ENCODE data around the gene CLASRP.

DNA sequence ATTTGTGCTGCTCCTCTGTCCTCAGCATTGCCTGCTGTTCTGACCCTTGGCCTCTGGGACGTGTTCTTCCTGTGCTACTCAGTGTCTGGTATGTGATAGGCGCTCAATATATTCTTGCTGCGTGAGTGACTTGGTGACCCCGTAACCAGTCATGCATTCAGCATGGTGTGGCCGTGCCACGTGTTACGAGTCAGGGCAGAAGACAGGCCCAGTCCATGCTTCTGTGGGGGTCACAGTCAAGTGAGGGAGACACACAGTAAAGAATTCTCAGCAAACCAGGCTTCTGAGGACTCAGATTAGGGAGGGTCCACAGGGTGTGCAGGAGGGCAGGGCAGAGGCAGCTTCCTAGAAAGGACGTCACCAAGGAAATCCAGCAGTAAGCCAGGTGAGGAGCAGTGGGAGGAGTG lies 62.0 kb downstream of the CLASRP start:
- TF ChIP-seq, protein P1, sequence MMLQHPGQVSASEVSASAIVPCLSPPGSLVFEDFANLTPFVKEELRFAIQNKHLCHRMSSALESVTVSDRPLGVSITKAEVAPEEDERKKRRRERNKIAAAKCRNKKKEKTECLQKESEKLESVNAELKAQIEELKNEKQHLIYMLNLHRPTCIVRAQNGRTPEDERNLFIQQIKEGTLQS (IDR thresholded peaks at IDR 0.05; ENCODE audit: insufficient read depth, low read depth, low read length) = no peak
- TF ChIP-seq, protein P2, sequence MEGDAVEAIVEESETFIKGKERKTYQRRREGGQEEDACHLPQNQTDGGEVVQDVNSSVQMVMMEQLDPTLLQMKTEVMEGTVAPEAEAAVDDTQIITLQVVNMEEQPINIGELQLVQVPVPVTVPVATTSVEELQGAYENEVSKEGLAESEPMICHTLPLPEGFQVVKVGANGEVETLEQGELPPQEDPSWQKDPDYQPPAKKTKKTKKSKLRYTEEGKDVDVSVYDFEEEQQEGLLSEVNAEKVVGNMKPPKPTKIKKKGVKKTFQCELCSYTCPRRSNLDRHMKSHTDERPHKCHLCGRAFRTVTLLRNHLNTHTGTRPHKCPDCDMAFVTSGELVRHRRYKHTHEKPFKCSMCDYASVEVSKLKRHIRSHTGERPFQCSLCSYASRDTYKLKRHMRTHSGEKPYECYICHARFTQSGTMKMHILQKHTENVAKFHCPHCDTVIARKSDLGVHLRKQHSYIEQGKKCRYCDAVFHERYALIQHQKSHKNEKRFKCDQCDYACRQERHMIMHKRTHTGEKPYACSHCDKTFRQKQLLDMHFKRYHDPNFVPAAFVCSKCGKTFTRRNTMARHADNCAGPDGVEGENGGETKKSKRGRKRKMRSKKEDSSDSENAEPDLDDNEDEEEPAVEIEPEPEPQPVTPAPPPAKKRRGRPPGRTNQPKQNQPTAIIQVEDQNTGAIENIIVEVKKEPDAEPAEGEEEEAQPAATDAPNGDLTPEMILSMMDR (IDR thresholded peaks at IDR 0.05; ENCODE audit: control extremely low read depth in 1 of 3, insufficient read depth in 1 of 3, low read depth in 1 of 3, low read length in 3 of 3) = no peak
- TF ChIP-seq YY1 (IDR thresholded peaks at IDR 0.05; ENCODE audit: low read depth, low read length) = no peak
- no peak for TF ChIP-seq POLR2A (IDR thresholded peaks at IDR 0.05; ENCODE audit: control extremely low read depth in 1 of 2, low read depth in 2 of 2, low read length in 2 of 2)
- TF ChIP-seq HDAC2 (IDR thresholded peaks at IDR 0.05; ENCODE audit: borderline replicate concordance in 1 of 2, low read depth in 2 of 2, low read length in 2 of 2) = no peak
- no peak for TF ChIP-seq RAD21 (IDR thresholded peaks at IDR 0.05 in 1 of 2, conservative IDR thresholded peaks at IDR 0.05 in 1 of 2; ENCODE audit: low read depth in 2 of 2, low read length in 2 of 2)
- no peak for TF ChIP-seq GABPA (IDR thresholded peaks at IDR 0.05; ENCODE audit: borderline replicate concordance, insufficient read depth, low read length)
- TF ChIP-seq RFX5 (IDR thresholded peaks at IDR 0.05; ENCODE audit: borderline replicate concordance, low read depth, low read length) = no peak
- TF ChIP-seq EP300 (IDR thresholded peaks at IDR 0.05; ENCODE audit: borderline replicate concordance in 1 of 2, low read depth in 2 of 2, low read length in 2 of 2) = no peak

Data from H1 (cell line).